ENCODE data around the gene SORCS3. TPM values are rescaled to one million over a fixed set of nuclear protein-coding genes. Genes with fewer than 3 reads are reported as not detected.

The SORCS3 gene
- total and polyA plus RNA-seq, 2 of the 4 experiments (the other 2 are of a cell fraction), result not detected

GRCh38 chr10:105150259-105150880, 509.3 kb downstream of the SORCS3 start:
- BruUV-seq (replicated peaks), result no TSS peak
- H4K5ac ChIP-seq (ENCODE audit: low read depth, low read length), result no peak overlapping the region
- no peak overlapping the region for H2BK15ac ChIP-seq (ENCODE audit: low read depth, low read length)
- H2AFZ ChIP-seq (replicated peaks; ENCODE audit: low read length, poor library complexity), result no peak overlapping the region
- ATAC-seq (ENCODE audit: low read depth) (no peak), DNase-seq (no peak)
- no peak overlapping the region for H3K4me3 ChIP-seq (ENCODE audit: insufficient read depth, low read depth, low read length)
- H2BK20ac ChIP-seq (ENCODE audit: low read depth, low read length), result no peak overlapping the region
- H2AK5ac ChIP-seq (ENCODE audit: low read depth, low read length), result no peak overlapping the region
- H3K36me3 ChIP-seq (ENCODE audit: control insufficient read depth, insufficient read depth, low read length), result no peaks in the 10 kb centered on the region
- H2BK120ac ChIP-seq (ENCODE audit: low read depth, low read length), result no peak overlapping the region
- intact Hi-C loops (cut with micrococcal nuclease) (no loop called here), dilution Hi-C loops (cut with HindIII; ENCODE audit: low sequenced_read_pairs, unreplicated experiment) (no loop called here), in situ Hi-C loops (cut with MboI; ENCODE audit: low sequenced_read_pairs) (no loop called here)
- H3K4me1 ChIP-seq (ENCODE audit: control insufficient read depth, insufficient read depth, low read length), result no peaks in the 10 kb centered on the region
- no peak overlapping the region for H4K8ac ChIP-seq (ENCODE audit: low read depth in 2 of 2, low read length in 2 of 2)
- H3K9ac ChIP-seq (ENCODE audit: low read depth, low read length), result no peak overlapping the region
- no peak overlapping the region for H3K27ac ChIP-seq (ENCODE audit: insufficient read depth, low read length)
- H4K20me1 ChIP-seq (ENCODE audit: insufficient read depth, low read length), result no peaks in the 10 kb centered on the region
- no peak overlapping the region for H3K4me2 ChIP-seq (ENCODE audit: low read depth, low read length)
- POLR2A ChIA-PET (ENCODE audit: unreplicated experiment), result no interaction called here
- H3K79me1 ChIP-seq (ENCODE audit: low read depth in 1 of 2, low read length in 2 of 2), result no peaks in the 10 kb centered on the region
- no peak overlapping the region for H2BK5ac ChIP-seq (ENCODE audit: low read depth, low read length, poor library complexity, severe bottlenecking)
- no peak overlapping the region for H3K23ac ChIP-seq (ENCODE audit: low read depth, low read length)
- no peak overlapping the region for H4K91ac ChIP-seq (ENCODE audit: insufficient read depth, low read depth, low read length)
- TF ChIP-seq POLR2A (IDR thresholded peaks at IDR 0.05; ENCODE audit: low read depth, low read length) (no peak), USF2 (IDR thresholded peaks at IDR 0.05; ENCODE audit: low read depth, low read length) (no peak), FOS (IDR thresholded peaks at IDR 0.05; ENCODE audit: low read depth, low read length) (no peak), RFX5 (IDR thresholded peaks at IDR 0.05; ENCODE audit: low read depth, low read length) (no peak), SMC3 (IDR thresholded peaks at IDR 0.05; ENCODE audit: low read depth, low read length) (no peak), CTCF (conservative IDR thresholded peaks at IDR 0.05; ENCODE audit: low read depth, low read length) (no peak)
- H3K9me1 ChIP-seq (ENCODE audit: insufficient read depth, low read length), result no peaks in the 10 kb centered on the region
- no peak overlapping the region for H3K18ac ChIP-seq (ENCODE audit: low read depth, low read length)
- no peak overlapping the region for H3K4ac ChIP-seq (ENCODE audit: low read depth, low read length)
- CTCF ChIA-PET, result no interaction called here
- no peak overlapping the region for H3K56ac ChIP-seq (ENCODE audit: extremely low read depth, insufficient read depth, low read length)
- no peaks in the 10 kb centered on the region for H3K27me3 ChIP-seq (ENCODE audit: control insufficient read depth, insufficient read depth, low read length)
- peaks cover 9% of the 10 kb centered on the region for H3K9me3 ChIP-seq (ENCODE audit: control insufficient read depth, insufficient read depth, low read length)
- H3K14ac ChIP-seq (replicated peaks; ENCODE audit: low read depth, low read length), result no peak overlapping the region
- 39% methylated on average over 2 of the region's 4 CpGs; no CpG with 5 or more reads in 1 of the 2 experiments for WGBS, 2 experiments (ENCODE audit: extremely low coverage in 2 of 2, insufficient read length in 1 of 2)
- H2AK9ac ChIP-seq (replicated peaks; ENCODE audit: low read depth, low read length, poor library complexity), result no peak overlapping the region

All from IMR-90 (cell line).